GM23248 (cell line): ENCODE measurements around the gene PEX26.

Experiments used
- EZH2 ChIP-seq: fragments of 200-600 bp; sonication (generic); IDR thresholded peaks from 2 replicates; pipeline ENCODE4 v1.6.1; 2018; ENCODE audit warnings: antibody characterized with exemption, mild to moderate bottlenecking; ENCODE audit not compliant: insufficient read depth, poor library complexity, severe bottlenecking
- EZH2phosphoT487 ChIP-seq: fragments of 200-600 bp; sonication (generic); IDR thresholded peaks from 2 replicates; pipeline ENCODE4 v1.6.1; 2018; ENCODE audit warnings: antibody characterized with exemption, moderate library complexity, mild to moderate bottlenecking, low read depth; ENCODE audit not compliant: insufficient read depth

GRCh38 chr22:18056807-18057474 is 20.8 kb upstream of the PEX26 start:
- TF ChIP-seq EZH2 (no peak), EZH2phosphoT487 (no peak)
